Subcutaneous adipose tissue (tissue), 4 donors: ENCODE results near the gene IQCB1. TPM values are rescaled to one million over a fixed set of nuclear protein-coding genes. Genes with fewer than 3 reads are reported as not detected.

Experiments
- CTCF ChIP-seq: fragments of 450-650 bp; IDR thresholded peaks from one replicate; pipeline ENCODE4 v1.5.1; 2016; ENCODE audit warnings: low read depth, mild to moderate bottlenecking, control low read depth, antibody characterized with exemption, moderate library complexity
- total RNA-seq, 4 donors: library from RNA; depleted of rRNA; stranded (reverse); fragments of >200 nt; gene quantifications; one replicate each; pipeline ENCODE4 v1.1.0, GENCODE V29; 2016

Gene IQCB1
- total RNA-seq, 4 donors from 2014 or later = 9.4 to 23.0 (median 17.5) TPM

- TF ChIP-seq CTCF = no peak
Measured at GRCh38 chr3:121737644-121738043, 97.2 kb downstream of the IQCB1 start.

DNA sequence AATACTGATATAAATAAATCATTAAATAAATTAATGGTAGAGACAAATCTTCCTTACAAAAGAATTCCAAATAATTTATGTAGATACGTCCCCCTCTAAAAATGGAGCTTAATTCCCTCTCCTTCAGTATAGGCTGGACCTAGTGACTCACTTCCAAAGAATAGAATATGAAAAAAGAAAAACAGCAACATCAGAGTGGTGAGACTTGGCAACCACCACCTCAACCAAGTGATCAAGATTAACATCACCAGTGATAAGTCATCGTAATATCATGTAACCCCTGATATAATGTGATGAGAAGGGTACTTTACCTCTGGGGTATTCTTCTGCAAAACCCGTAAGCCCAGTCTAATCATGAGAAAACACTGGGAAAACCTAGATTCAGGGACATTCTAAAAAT is 98.7 kb downstream of the IQCB1 start:
- no peak for TF ChIP-seq CTCF

GRCh38 chr3:121735047-121735696 is 99.7 kb downstream of the IQCB1 start:
- TF ChIP-seq CTCF = no peak

DNA sequence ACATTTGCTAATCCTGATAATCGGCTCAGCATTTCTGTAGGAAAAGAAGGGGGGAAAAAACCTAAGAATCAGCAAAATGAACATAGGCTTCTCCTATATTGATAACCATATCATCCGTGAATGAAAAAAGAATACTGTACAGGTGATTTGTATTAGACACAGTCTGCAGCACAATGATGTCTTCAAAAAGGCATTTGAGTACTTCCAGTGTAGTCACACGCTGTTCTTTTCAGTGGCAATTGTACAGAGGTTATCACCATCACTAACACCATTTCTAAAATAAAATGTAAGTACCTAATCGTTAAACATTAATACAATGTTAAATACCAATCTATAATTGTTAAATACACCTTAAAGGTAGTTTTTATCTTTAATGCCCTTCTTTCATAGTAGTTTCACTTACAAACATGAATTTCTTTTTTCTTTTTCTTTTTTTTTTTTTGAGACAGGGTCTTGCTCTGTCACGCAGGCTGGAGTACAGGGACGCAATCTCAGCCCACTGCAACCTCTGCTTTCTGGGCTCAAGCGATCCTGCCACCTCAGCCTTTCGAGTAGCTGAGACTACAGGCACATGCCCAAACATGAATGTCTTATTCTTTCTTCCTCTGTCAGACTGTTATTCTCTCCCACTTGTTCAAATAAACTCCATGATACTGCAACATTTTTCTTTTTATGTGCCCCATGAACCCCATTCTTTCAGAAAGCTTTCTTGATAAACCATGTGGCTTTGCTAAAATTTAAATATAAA is 103.7 kb downstream of the IQCB1 start:
- TF ChIP-seq CTCF = no peak

DNA sequence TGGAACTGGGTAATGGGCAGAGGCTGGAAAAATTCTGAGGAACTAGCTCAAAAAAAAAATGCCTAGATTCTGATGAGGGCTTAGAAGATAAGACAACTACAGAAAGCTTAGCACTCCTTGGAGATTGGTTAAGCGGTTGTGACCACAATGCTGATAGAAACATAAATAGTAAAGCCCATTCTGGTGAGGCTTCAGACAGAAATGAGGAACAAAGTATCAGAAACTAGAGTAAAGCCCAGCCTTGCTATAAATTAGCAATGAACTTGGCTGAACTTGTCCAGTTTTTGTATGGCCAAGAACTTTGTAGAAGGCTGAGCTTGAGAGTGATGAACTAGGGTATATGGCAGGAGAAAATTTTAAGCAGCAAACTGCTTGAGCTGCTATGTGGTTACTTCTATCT is 110.7 kb downstream of the IQCB1 start:
- TF ChIP-seq CTCF = no peak

GRCh38 chr3:121723485-121723884 is 111.4 kb downstream of the IQCB1 start:
- TF ChIP-seq CTCF = no peak

DNA sequence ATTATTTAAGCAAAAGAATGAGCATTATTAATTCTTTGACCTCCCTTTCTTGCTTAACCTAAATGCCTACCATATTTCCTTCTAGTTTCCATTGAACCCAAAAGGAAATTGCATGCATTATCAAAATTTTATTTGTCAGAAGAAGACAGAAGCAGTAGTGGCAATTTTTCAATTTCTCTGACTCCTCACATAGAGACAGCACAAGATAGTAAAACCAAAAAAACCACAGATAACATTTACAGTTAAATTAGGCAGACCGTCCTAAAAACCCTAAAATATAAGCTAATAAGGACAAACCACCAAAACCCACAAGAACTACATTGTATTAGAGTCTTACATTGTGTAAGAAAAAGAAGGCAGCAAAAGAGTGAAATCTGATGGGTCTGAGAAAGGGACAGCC is 112.4 kb downstream of the IQCB1 start:
- TF ChIP-seq CTCF = no peak
